Fibroblast of lung (primary cell): ENCODE measurements around the gene ZNF467.

Source experiments
- EZH2 ChIP-seq: IDR thresholded peaks from 2 replicates; pipeline ENCODE4 v1.5.1; 2012; ENCODE audit warnings: low read length, control low read depth, mild to moderate bottlenecking; ENCODE audit errors: missing control alignments
- TF ChIP-seq, protein P1 (sequence below), 2 donors: IDR thresholded peaks in 1 of 2; conservative IDR thresholded peaks in 1 of 2; 1 replicate in 1 of 2; 2 replicates in 1 of 2; pipeline ENCODE4 v1.5.1; 2011 to 2012; ENCODE audit warnings: low read length in 2 of 2, control low read depth in 1 of 2, inconsistent platforms in 1 of 2, low read depth in 1 of 2, mild to moderate bottlenecking in 1 of 2

DNA sequence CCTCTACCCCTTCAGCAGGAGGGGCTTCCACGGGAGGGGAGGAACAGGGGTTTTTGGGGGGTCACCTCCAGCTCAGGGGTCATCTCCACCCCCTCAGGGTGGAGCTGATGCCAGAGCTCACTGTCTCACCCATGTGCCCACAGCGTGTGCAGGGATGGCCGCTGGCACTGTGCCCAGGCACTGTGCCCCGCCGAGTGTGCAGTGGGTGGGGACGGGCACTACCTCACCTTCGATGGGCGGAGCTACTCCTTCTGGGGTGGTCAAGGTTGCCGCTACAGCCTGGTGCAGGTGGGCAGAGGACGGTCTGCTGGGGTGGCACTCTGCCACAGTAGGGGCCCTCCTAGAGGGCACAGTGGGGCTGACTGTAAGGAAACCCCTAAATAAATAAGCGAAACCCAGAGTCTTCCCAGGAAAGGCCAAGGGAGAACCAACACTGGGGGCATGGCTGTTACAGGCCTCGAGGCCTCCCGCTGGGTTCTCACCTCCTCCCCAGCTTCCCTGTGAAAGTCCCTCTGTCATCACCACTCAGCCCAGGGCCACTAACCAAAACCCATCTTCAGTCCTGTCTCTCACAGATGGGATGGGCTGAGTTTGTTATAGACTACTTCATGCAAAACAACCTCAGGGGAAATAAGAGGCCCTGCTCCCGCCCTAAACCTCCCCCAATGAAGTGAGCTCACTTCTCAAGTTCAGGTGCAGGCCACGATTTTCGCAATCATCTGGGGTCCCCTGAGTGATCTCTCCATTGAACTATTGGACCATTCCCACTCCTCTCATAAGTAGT is 7.4 kb upstream of the ZNF467 start:
- TF ChIP-seq, protein P1, sequence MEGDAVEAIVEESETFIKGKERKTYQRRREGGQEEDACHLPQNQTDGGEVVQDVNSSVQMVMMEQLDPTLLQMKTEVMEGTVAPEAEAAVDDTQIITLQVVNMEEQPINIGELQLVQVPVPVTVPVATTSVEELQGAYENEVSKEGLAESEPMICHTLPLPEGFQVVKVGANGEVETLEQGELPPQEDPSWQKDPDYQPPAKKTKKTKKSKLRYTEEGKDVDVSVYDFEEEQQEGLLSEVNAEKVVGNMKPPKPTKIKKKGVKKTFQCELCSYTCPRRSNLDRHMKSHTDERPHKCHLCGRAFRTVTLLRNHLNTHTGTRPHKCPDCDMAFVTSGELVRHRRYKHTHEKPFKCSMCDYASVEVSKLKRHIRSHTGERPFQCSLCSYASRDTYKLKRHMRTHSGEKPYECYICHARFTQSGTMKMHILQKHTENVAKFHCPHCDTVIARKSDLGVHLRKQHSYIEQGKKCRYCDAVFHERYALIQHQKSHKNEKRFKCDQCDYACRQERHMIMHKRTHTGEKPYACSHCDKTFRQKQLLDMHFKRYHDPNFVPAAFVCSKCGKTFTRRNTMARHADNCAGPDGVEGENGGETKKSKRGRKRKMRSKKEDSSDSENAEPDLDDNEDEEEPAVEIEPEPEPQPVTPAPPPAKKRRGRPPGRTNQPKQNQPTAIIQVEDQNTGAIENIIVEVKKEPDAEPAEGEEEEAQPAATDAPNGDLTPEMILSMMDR (conservative IDR thresholded peaks at IDR 0.05 in 1 of 2, IDR thresholded peaks at IDR 0.05 in 1 of 2; ENCODE audit: low read depth in 1 of 2, low read length in 2 of 2), result no peak
- no peak for TF ChIP-seq EZH2
